NCI-H2227 (cell line): ENCODE results near the gene HLA-DRA.
A peak's percentile ranks its signal among the peaks of the same experiment; 100 is the strongest.

Experiments used
- DNase-seq: peaks from one replicate; lab custom pipeline; 2025; ENCODE audit not compliant: unreplicated experiment; lab: John Stamatoyannopoulos, UW

Gene HLA-DRA

DNA sequence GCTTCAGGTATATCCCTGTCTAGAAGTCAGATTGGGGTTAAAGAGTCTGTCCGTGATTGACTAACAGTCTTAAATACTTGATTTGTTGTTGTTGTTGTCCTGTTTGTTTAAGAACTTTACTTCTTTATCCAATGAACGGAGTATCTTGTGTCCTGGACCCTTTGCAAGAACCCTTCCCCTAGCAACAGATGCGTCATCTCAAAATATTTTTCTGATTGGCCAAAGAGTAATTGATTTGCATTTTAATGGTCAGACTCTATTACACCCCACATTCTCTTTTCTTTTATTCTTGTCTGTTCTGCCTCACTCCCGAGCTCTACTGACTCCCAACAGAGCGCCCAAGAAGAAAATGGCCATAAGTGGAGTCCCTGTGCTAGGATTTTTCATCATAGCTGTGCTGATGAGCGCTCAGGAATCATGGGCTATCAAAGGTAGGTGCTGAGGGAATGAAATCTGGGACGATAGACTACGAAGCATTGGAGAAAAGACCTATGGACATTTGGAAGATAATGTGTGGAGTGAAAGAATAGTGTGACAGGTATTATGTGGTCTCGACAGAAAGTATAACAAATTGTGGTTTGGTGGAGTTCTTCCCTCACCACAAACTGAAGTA, at the start of gene HLA-DRA:
Gene HLA-DRA (plus strand): TSS at position 286 of the 613 bp plus-strand sequence. CDS start 64 bp downstream, at position 350.
- peak; percentile 50 for DNase-seq

DNA sequence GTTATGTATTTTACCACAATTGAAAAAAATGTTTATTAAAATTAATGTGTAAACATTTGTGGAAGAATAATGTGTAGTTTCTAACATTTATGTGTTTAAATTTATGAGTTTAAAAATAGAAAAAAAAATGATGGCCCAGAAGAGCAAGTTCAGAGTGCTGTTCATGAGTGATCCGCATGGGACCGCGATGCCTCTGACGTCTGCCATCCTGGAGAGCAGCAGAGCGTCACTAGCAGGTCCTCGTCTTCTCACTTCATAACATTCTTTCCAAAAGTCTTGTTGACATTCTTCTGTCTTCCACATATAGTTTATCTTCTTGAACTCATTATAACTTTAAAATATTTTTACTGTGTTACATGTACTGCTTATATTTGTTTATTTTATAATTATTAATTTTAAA, 48.2 kb upstream of the HLA-DRA start:
- DNase-seq: no peak

DNA sequence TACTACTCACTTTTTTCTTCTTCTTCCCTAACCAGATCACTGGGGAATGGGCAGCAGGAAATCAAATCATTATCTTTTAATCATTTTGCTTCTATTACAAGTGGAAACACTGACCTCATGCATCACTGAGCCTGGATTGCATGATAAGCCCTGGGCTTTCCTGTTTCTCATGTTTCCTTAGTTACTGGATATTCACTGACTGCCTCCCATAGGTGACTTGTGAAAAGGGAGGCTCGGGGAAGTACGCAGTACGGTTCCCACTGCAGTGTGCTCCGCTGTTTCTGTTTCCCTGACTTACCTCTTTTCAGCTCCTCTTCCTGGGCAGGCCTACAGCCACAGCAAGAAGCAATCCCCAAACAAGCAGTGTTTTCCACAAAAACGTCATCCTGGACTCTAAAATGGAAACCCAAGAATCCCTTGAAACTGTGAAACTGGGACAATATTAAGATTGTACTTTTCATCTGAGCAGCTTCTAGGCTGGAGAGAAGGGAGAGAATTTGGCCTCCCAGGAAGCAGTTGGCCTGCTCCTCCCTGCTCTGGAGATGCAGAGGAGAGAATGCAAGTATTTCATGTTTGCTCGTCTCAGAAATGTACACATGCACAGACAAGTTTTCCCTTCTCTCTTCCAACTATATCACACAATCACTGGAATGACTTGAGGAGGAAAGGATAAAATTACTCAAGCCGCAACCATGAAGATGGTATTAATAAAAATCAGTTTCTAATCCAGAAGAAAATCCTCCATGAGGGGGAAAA, 45.8 kb upstream of the HLA-DRA start:
- no peak for DNase-seq

DNA sequence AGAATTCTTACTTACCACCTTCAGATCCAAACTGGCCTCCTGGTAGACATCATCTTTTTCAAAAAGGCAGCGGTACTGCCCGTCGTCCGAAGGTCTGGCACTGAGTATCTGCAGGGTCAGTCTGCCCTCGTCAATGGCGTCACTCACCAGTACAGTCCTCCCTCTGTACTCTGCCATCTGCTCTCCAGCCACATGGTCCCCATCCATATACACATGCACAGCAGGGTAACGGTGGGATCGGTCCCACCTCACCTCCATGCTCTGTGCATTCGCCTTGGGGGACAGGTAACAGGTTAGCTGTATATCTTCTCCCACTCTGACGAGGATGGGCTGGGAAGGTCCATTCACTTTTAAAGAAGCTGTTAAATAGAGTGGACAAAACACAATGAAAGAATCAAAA, 43.7 kb upstream of the HLA-DRA start:
- no peak for DNase-seq

DNA sequence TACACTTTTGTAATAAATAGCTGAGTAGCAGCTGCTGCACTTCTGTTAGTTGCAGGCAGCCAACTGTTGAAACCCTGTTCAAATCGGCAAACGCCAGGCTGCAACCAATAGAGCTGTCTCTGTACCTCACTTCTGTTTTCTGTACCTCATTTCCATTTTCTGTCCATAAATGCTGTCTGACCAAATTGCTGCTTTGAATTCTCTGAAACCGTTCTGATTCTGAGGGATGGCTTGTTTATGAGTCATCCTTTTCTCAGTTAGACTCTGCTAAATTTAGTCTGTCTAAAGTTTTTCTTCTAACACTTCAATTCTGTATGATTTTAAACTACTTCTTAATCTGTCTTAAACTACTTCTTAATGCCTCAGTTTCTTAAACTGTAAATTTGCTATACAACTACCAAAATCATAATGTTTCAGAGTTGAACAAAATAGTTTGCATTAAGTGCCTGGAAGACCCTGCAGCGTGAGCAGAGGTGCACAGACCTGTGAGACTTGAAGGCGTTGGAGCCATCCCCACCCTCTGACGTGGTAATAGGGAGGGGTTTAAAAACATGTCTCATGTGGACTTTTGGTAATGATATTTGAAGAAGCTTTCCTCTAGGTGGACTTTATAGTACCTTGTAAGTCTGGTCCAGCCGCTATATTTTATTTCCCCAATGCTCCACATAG, 42.3 kb upstream of the HLA-DRA start:
- no peak for DNase-seq

GRCh38 chr6:32401284-32401963, 38.3 kb upstream of the HLA-DRA start:
- DNase-seq: no peak

DNA sequence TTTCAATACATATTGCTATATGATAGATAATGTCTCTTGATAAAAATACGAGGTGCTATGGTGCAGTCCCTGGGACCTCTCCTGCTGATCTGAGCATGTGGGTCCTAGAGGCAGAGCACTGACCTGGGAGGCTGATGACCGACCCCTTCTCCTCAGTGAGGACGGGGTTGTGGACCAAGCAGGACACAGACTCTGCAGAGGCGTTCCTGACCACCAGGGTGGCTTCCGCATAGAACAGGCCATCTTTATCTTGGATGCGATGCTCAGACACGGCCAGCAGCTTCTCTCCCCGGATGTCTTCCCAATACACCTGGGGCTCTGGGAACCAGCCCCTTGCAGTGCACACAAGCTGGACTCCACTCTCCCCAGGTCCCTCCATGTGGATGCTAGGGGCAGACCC, 36.9 kb upstream of the HLA-DRA start:
- no peak for DNase-seq

DNA sequence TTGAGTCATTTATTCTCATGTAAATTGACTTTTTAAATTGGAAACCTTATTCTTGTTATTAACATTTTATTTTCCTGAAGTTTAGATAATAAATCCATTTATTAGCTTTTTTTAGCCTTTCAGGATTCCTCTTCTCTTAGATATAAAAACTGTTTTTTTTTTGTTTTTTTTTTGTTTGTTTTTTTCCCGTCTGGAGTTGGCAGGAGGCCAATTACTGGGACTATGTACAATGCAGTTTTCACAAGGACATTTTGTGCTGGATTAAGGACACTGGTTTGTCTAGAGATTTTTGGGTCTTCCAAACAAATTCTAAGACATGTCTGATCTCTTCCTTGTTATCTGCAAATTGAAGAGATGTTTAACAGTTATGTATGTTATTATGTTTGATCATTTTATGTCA, 34.0 kb upstream of the HLA-DRA start:
- no peak for DNase-seq

DNA sequence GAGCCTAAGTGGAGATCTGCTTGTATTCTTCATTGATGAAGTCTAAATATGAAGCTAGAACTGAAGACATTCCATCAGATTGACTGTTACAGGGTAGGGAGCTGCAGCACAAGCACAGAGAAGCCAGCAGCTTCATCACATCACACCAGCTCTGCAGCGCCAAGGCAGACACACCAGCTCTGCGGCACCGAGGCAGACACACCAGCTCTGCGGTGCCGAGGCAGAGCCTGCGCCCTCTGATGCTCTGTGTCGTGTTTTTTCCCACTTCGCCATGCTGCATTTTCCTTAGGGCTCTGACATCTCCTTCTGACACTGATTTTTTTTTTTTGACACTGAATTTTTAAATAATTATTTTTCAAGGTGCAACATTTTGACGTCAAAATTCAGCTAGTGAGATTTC, 33.5 kb upstream of the HLA-DRA start:
- DNase-seq: no peak

DNA sequence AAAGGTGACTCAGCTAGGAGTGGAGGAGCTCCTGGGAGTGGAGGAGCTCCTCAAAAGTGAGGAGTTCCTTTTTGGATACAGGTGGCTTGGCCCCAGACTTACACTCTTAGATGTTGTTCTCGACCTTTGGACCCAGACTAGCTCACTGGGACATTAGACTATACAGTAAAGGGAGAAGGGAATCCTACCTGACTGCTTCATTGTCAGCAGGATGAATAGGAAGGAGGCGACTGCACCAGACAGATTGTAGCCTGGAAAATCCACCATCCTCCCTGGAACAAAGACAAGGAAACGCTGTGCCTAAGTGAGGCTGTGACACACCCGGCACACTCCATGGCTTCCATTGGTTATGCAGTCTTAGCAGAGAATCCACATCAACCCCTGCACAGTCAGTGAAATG, 32.8 kb upstream of the HLA-DRA start, which contains the start of gene BTNL2:
Gene BTNL2 (minus strand): TSS at position 325 of the 400 bp plus-strand sequence. CDS start 58 bp downstream, at position 267.
- no peak for DNase-seq

DNA sequence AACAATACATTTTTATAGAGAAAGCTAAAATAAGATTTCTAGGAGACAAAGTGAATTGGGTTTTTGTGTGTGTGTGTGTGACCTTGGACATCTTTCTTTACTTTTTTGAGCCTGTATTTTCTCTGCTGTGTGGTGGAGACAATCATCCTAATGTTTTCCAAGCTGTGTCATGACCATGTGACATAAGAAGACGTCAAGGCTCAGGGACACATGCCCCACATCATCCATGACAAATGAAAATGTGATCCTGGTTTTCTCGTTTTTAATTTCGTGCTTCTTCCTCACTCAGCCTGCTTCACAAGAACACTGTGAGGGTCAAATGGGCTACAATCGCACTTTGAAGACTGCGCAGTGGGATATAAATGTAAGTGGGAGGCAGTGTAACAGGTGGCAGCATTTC, 28.8 kb upstream of the HLA-DRA start:
- no peak for DNase-seq

DNA sequence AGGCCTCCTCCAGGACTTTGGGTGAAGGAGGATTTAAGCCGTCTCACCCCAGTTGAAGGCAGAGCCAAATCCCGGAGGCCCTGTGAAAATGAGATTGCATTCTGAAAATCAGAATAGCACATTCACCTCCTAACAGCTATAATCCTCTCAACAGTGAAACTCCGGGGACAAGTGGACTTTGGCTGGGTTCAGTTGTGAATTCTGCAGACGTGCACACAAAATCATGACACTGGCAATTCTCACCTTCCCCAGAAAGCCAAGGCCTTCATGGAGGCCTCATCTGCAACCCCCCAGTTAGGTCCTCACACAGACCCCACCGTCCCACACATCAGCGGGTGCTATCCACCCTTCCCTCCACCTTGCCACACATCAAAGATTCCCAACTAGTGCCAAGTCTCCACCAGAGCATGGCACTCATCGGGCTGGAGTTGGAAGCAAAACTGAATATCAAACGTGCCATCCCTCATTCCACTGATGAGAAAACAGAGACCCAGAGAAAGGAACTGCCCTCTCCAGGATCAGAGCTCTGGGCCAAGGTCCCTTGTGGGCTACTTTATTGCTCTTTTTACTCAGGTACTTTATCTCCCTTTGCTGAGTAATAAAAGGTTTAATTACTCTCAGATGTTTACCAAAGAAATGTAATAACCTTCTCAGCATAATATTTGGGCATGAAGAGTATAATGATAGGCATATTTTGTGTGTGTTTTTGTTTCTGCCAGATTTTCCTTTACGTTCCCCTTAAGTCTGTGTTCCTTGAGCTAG, 27.9 kb upstream of the HLA-DRA start:
- no peak for DNase-seq

DNA sequence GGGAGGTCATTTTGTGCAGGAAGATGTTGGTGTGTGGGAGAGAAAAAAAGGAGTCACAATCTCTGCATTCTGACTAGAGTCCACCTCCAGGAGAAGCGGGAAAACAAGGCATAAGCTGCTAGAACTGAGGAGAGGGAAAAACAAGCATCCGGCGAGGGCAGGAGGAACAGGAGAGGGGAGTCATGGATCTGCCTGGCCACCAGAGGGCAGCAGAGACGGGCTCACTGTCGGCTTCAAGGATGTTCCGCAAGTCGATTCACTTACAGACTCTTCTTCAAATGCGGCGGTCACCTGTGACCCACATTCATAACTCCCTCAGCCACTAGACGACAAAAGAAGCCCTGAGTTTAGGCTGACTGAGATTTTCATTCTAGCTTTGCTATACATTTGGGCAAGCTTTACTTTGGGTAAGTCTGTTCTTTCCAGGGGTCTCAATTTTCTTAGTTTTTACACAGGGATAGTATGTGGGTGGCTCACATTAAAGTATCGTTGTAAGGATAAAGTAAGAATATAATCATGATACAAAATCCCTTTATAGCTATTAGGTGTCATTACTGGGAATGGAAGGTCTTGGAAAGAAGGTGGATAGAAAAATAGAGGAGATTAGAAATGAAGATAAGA, 26.1 kb upstream of the HLA-DRA start:
- peak; percentile 79 for DNase-seq

DNA sequence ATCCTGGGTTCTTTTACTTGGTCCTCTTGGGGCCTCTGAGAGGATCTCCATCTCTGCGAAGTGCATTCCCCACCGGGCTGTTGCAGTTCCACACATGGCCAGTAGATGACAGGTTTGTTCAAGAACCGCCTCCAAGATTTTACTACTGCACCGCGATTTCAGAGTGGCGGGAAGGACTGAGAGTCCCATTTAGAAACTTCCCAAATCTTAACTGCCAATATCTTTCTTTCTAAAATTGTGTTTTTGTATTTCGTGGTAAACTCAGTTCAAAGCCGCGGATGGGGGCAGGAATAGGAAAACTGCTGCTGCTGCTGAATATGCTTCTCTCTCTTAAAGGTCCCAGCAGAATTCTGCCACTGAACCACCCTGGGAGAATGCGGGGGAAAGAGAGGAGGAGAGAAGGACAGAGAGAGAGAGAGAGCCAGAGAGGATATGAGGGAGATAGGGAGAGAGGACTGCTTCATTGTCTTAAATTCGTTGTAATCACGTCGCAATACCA, 24.1 kb upstream of the HLA-DRA start:
- DNase-seq: peak; percentile 82

DNA sequence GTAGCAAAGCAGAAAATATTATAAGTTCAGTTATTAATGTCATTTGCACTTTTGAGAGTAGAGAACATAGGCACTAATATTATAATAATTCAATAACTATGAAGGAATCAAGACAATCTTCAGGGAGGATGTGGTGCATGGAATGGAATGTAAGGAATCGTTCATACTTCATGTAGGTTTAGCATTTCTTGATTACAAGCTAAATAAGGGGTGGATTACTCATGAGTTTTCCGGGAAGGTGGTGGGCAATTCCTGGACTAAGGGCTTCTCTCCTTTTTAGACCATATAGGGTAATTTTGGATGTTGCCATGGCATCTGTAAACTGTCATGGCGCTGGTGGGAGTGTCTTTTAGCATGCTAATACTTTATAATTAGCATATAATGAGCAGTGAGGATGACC, 23.7 kb upstream of the HLA-DRA start:
- no peak for DNase-seq

GRCh38 chr6:32424589-32425300, 14.9 kb upstream of the HLA-DRA start:
- no peak for DNase-seq

- no peak for DNase-seq
Observed at GRCh38 chr6:32426338-32426737, 13.3 kb upstream of the HLA-DRA start.

GRCh38 chr6:32427218-32427617, 12.5 kb upstream of the HLA-DRA start:
- no peak for DNase-seq

DNA sequence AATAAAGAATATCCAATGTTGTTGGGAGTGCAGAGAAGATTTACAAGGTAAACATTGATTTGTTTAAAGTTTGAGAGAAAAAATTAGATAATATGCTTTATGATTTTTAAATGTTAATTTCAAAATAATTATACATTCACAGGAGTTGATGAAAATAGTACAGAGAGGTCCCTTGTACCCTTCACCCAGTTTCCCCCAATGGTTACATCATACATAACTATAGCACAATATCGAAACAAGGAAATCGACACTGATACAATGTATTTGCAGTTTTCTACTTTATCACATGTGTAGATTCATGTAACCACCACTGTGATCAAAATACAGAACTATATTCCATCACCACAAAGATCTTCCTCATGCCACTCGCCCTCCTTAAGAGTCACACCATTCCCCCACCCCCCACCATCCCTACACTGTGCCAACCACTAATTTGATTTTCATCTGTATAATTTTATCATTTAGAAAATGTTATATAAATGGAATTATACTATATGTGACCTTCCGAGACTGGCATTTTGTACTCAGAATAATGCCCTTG, 11.7 kb upstream of the HLA-DRA start:
- no peak for DNase-seq
